Neural cell (in vitro differentiated cells): Measurements from ENCODE around the gene KIFAP3. TPM values are rescaled to one million over a fixed set of nuclear protein-coding genes. Genes with fewer than 3 reads are reported as not detected.

Source experiments
- H2AFZ ChIP-seq: fragments of 200-600, 300-800 bp; sonication (generic), shearing (Covaris generic); 2 replicates; pipeline ENCODE4 v1.6.0; 2014; ENCODE audit warnings: low read depth, mild to moderate bottlenecking, antibody characterized with exemption, low read length, moderate library complexity
- H3F3A ChIP-seq: fragments of 200-600 bp; shearing (Covaris generic); 2 replicates; pipeline ENCODE4 v1.6.1; 2016; ENCODE audit warnings: mild to moderate bottlenecking, moderate library complexity, mixed read lengths, antibody characterized with exemption, low read length; ENCODE audit not compliant: insufficient read depth, poor library complexity, severe bottlenecking
- H3K27ac ChIP-seq: fragments of 200-600, 300-800 bp; sonication (generic), shearing (Covaris generic); 2 replicates; pipeline ENCODE4 v1.5.1; 2014; ENCODE audit warnings: mild to moderate bottlenecking, low read length, moderate library complexity
- H3K27me3 ChIP-seq: fragments of 300-800, 200-600 bp; sonication (generic), shearing (Covaris generic); 2 replicates; pipeline ENCODE4 v1.6.0; 2014; ENCODE audit warnings: mild to moderate bottlenecking, low read depth, low read length, moderate library complexity; ENCODE audit not compliant: insufficient read depth
- H3K36me3 ChIP-seq: fragments of 300-800, 200-600 bp; sonication (generic), shearing (Covaris generic); 2 replicates; pipeline ENCODE4 v1.5.1; 2014; ENCODE audit warnings: mild to moderate bottlenecking, antibody characterized with exemption, low read length, moderate library complexity; ENCODE audit not compliant: insufficient read depth
- H3K4me2 ChIP-seq: fragments of 300-800, 200-600 bp; sonication (generic), shearing (Covaris generic); 2 replicates; pipeline ENCODE4 v1.6.0; 2014; ENCODE audit warnings: mild to moderate bottlenecking, low read length
- H3K4me3 ChIP-seq: fragments of 300-800, 200-600 bp; sonication (generic), shearing (Covaris generic); 2 replicates; pipeline ENCODE4 v1.5.1; 2014; ENCODE audit warnings: mild to moderate bottlenecking, low read length, moderate library complexity
- H3K79me2 ChIP-seq: fragments of 200-600 bp; shearing (Covaris generic); replicated peaks from 2 replicates; pipeline ENCODE4 v1.6.0; 2014; ENCODE audit warnings: mild to moderate bottlenecking, low read length, moderate library complexity; ENCODE audit not compliant: insufficient read depth
- H3K9ac ChIP-seq: fragments of 300-800, 200-600 bp; sonication (generic), shearing (Covaris generic); 2 replicates; pipeline ENCODE4 v1.6.1; 2016; ENCODE audit warnings: mild to moderate bottlenecking, low read length, mixed read lengths
- H3K9me2 ChIP-seq: fragments of 200-600 bp; shearing (Covaris generic); 2 replicates; pipeline ENCODE4 v1.6.1; 2016; ENCODE audit warnings: mild to moderate bottlenecking, low read length, mixed read lengths; ENCODE audit not compliant: insufficient read depth
- H3K9me3 ChIP-seq: fragments of 200-600, 300-800 bp; sonication (generic), shearing (Covaris generic); 2 replicates; pipeline ENCODE4 v1.6.1; 2016; ENCODE audit warnings: mild to moderate bottlenecking, mixed run types, low read length, moderate library complexity, mixed read lengths
- H4K20me1 ChIP-seq: fragments of 200-600 bp; shearing (Covaris generic); 2 replicates; pipeline ENCODE4 v1.6.1; 2016; ENCODE audit warnings: mild to moderate bottlenecking, mixed run types; ENCODE audit not compliant: insufficient read depth
- CTCF ChIP-seq: fragments of 450-650 bp; IDR thresholded peaks from 2 replicates; pipeline ENCODE4 v1.5.1; 2014; ENCODE audit warnings: antibody characterized with exemption, mild to moderate bottlenecking, moderate library complexity; ENCODE audit not compliant: poor library complexity, severe bottlenecking
- EP300 ChIP-seq: fragments of 450-650 bp; conservative IDR thresholded peaks from 2 replicates; pipeline ENCODE4 v1.6.1; 2014; ENCODE audit warnings: antibody characterized with exemption, mild to moderate bottlenecking, moderate library complexity; ENCODE audit not compliant: poor library complexity, severe bottlenecking
- EZH2 ChIP-seq: fragments of 200-600, 300-800 bp; shearing (Covaris generic), sonication (generic); IDR thresholded peaks from 2 replicates; pipeline ENCODE4 v1.6.1; 2014; ENCODE audit warnings: antibody characterized with exemption, low read length, borderline replicate concordance, mild to moderate bottlenecking; ENCODE audit not compliant: insufficient read depth, poor library complexity, severe bottlenecking
- MXI1 ChIP-seq: fragments of 450-650 bp; conservative IDR thresholded peaks from 2 replicates; pipeline ENCODE4 v1.6.1; 2014; ENCODE audit warnings: antibody characterized with exemption, mild to moderate bottlenecking; ENCODE audit not compliant: poor library complexity, severe bottlenecking
- POLR2AphosphoS5 ChIP-seq: IDR thresholded peaks from 2 replicates; pipeline ENCODE4 v1.6.1; 2012
- RAD21 ChIP-seq: fragments of 450-650 bp; conservative IDR thresholded peaks from 2 replicates; pipeline ENCODE4 v1.6.1; 2014; ENCODE audit warnings: antibody characterized with exemption, mild to moderate bottlenecking, moderate library complexity
- REST ChIP-seq: IDR thresholded peaks from 2 replicates; pipeline ENCODE4 v1.6.1; 2012; ENCODE audit warnings: borderline replicate concordance
- SMC3 ChIP-seq: fragments of 450-650 bp; conservative IDR thresholded peaks from 2 replicates; pipeline ENCODE4 v1.6.1; 2014; ENCODE audit warnings: antibody characterized with exemption, mild to moderate bottlenecking, moderate library complexity; ENCODE audit not compliant: poor library complexity
- TAF1 ChIP-seq: IDR thresholded peaks from 2 replicates; pipeline ENCODE4 v1.6.1; 2012; ENCODE audit warnings: low read depth
- polyA plus RNA-seq: library from polyadenylated mRNA; depleted of rRNA; stranded (reverse); fragments of >200 nt; gene quantifications from 2 replicates; pipeline ENCODE4 v1.2.3, GENCODE V29; 2014

Gene KIFAP3
- polyA plus RNA-seq, 1 donor from 2014 or later: 256 TPM

- Histone ChIP-seq H3K9me3 (no peaks in the 10 kb centered on the region), H3K36me3 (peaks cover 11% of the 10 kb centered on the region)
- TF ChIP-seq SMC3 (no peak), MXI1 (no peak), CTCF (no peak), POLR2AphosphoS5 (no peak), TAF1 (no peak), RAD21 (no peak), EZH2 (no peak), EP300 (no peak)
Measured at GRCh38 chr1:170017478-170017877, 57.0 kb downstream of the KIFAP3 start.

GRCh38 chr1:170012920-170013319, 61.6 kb downstream of the KIFAP3 start:
- TF ChIP-seq MXI1 (no peak), REST (no peak), TAF1 (no peak), SMC3 (no peak), CTCF (no peak), EZH2 (no peak), RAD21 (no peak), POLR2AphosphoS5 (no peak), EP300 (no peak)
- no peak overlapping the region for H2AFZ ChIP-seq
- H3K9me3 ChIP-seq: no peaks in the 10 kb centered on the region
- H3F3A ChIP-seq: peaks cover 3% of the 10 kb centered on the region
- no peaks in the 10 kb centered on the region for H4K20me1 ChIP-seq
- H3K36me3 ChIP-seq: peaks cover 11% of the 10 kb centered on the region
- no peaks in the 10 kb centered on the region for H3K27me3 ChIP-seq
- H3K9ac ChIP-seq: no peak overlapping the region
- H3K27ac ChIP-seq: peak overlapping the region; percentile 74
- H3K4me2 ChIP-seq: no peak overlapping the region
- no peaks in the 10 kb centered on the region for H3K9me2 ChIP-seq
- H3K4me3 ChIP-seq: peak overlapping the region; percentile 46
- no peaks in the 10 kb centered on the region for H3K79me2 ChIP-seq

More at GRCh38 chr1:170017478-170017877, 57.0 kb downstream of the KIFAP3 start:
- Histone ChIP-seq H3K9ac (no peak overlapping the region), H3K4me3 (no peak overlapping the region), H3K27me3 (no peaks in the 10 kb centered on the region), H3F3A (no peaks in the 10 kb centered on the region), H2AFZ (no peak overlapping the region), H4K20me1 (no peaks in the 10 kb centered on the region), H3K27ac (no peak overlapping the region), H3K9me2 (no peaks in the 10 kb centered on the region), H3K4me2 (no peak overlapping the region), H3K79me2 (no peaks in the 10 kb centered on the region)
